SK-N-SH (cell line): Measurements from ENCODE around the gene KIAA0040. TPM values are rescaled to one million over a fixed set of nuclear protein-coding genes. Genes with fewer than 3 reads are reported as not detected.

Experiments used
- CTCF ChIA-PET: fragments of 300-600, 350-600 bp; formaldehyde crosslinking; extraction: SDS; loops from one replicate; lab custom pipeline; 2021; lab: Yijun Ruan, JAX
- POLR2A ChIA-PET: fragments of 350-600 bp; sonication (Branson Sonifier 250); formaldehyde crosslinking; extraction: SDS; loops from one replicate; lab custom pipeline; 2020; ENCODE audit warnings: antibody characterized with exemption, inconsistent platforms; lab: Yijun Ruan, JAX
- DNase-seq: peaks from one replicate; pipeline ENCODE4 v3.0.0; 2012
- H2AFZ ChIP-seq: fragments of 200-600 bp; sonication (generic); 2 replicates; pipeline ENCODE4 v1.8.1; 2016; ENCODE audit warnings: antibody characterized with exemption, mild to moderate bottlenecking, low read depth
- H3F3A ChIP-seq: fragments of 200-600 bp; sonication (generic); replicated peaks from 2 replicates; pipeline ENCODE3; 2016; ENCODE audit warnings: antibody characterized with exemption, mild to moderate bottlenecking; ENCODE audit not compliant: insufficient read depth
- H3K27ac ChIP-seq, 2 experiments: fragments of 200-500 bp in 1 of 2; fragments of 200-600 bp in 1 of 2; sonication (Bioruptor generic) in 1 of 2; sonication (generic), shearing (Covaris generic) in 1 of 2; 2 replicates each; pipeline versions ENCODE4 v1.5.1 to v1.6.1; 2014 to 2016; ENCODE audit warnings: low read depth in 2 of 2, inconsistent platforms in 1 of 2, low read length in 1 of 2, mild to moderate bottlenecking in 1 of 2, mixed read lengths in 1 of 2
- H3K27me3 ChIP-seq: fragments of 200-600 bp; sonication (generic), shearing (Covaris generic); 2 replicates; pipeline ENCODE4 v1.6.1; 2016; ENCODE audit warnings: mixed run types; ENCODE audit not compliant: insufficient read depth
- H3K36me3 ChIP-seq, 2 experiments: fragments of 200-500 bp in 1 of 2; fragments of 200-600 bp in 1 of 2; sonication (Bioruptor generic) in 1 of 2; sonication (generic) in 1 of 2; replicated peaks in 1 of 2; 2 replicates each; pipeline versions ENCODE3 to v1.5.1; 2014 to 2016; ENCODE audit warnings: low read length in 1 of 2, mild to moderate bottlenecking in 1 of 2; ENCODE audit not compliant: insufficient read depth in 2 of 2, control insufficient read depth in 1 of 2
- H3K4me1 ChIP-seq, 2 experiments: fragments of 200-500 bp in 1 of 2; fragments of 200-600 bp in 1 of 2; sonication (Bioruptor generic) in 1 of 2; sonication (generic), shearing (Covaris generic) in 1 of 2; 2 replicates each; pipeline versions ENCODE4 v1.5.1 to v1.6.1; 2014 to 2016; ENCODE audit warnings: low read depth in 1 of 2, low read length in 1 of 2, mixed run types in 1 of 2; ENCODE audit not compliant: insufficient read depth in 2 of 2, control insufficient read depth in 1 of 2
- H3K4me2 ChIP-seq: fragments of 200-600 bp; sonication (generic), shearing (Covaris generic); 2 replicates; pipeline ENCODE4 v1.6.1; 2017; ENCODE audit warnings: mixed run types
- H3K4me3 ChIP-seq, 2 experiments: fragments of 200-500 bp in 1 of 2; fragments of 200-600 bp in 1 of 2; sonication (Bioruptor generic) in 1 of 2; sonication (generic), shearing (Covaris generic) in 1 of 2; 2 replicates each; pipeline versions ENCODE4 v1.5.1 to v1.8.1; 2014 to 2016; ENCODE audit warnings: low read depth in 2 of 2, inconsistent platforms in 1 of 2, low read length in 1 of 2, mild to moderate bottlenecking in 1 of 2, mixed read lengths in 1 of 2, moderate library complexity in 1 of 2
- H3K79me2 ChIP-seq: fragments of 200-600 bp; sonication (generic); 2 replicates; pipeline ENCODE4 v1.8.1; 2017; ENCODE audit warnings: mild to moderate bottlenecking; ENCODE audit not compliant: insufficient read depth
- H3K9ac ChIP-seq: fragments of 200-600 bp; sonication (generic); 2 replicates; pipeline ENCODE4 v1.6.1; 2017; ENCODE audit warnings: mixed run types
- H3K9me2 ChIP-seq: fragments of 200-600 bp; sonication (generic); 2 replicates; pipeline ENCODE4 v1.6.1; 2017; ENCODE audit warnings: mixed run types
- H3K9me3 ChIP-seq: fragments of 200-600 bp; sonication (generic); 2 replicates; pipeline ENCODE4 v1.6.1; 2017; ENCODE audit warnings: mixed run types, mild to moderate bottlenecking, moderate library complexity
- H4K20me1 ChIP-seq: fragments of 200-600 bp; sonication (generic); 2 replicates; pipeline ENCODE4 v1.6.1; 2017; ENCODE audit warnings: mild to moderate bottlenecking, mixed run types; ENCODE audit not compliant: insufficient read depth
- EZH2phosphoT487 ChIP-seq: fragments of 200-600 bp; sonication (generic); IDR thresholded peaks from 2 replicates; pipeline ENCODE4 v1.6.1; 2017; ENCODE audit warnings: low read depth, mixed run types, mild to moderate bottlenecking, antibody characterized with exemption, moderate library complexity, borderline replicate concordance
- FOSL2 ChIP-seq: IDR thresholded peaks from 2 replicates; pipeline ENCODE4 v1.4.0; 2012; ENCODE audit warnings: low read depth, mild to moderate bottlenecking, moderate library complexity, borderline replicate concordance
- FOXM1 ChIP-seq: IDR thresholded peaks from 2 replicates; pipeline ENCODE4 v1.4.0; 2012; ENCODE audit warnings: low read depth, mild to moderate bottlenecking
- GABPA ChIP-seq: IDR thresholded peaks from 2 replicates; pipeline ENCODE4 v1.4.0; 2012; ENCODE audit warnings: low read depth, mild to moderate bottlenecking
- RAD21 ChIP-seq: IDR thresholded peaks from 2 replicates; pipeline ENCODE4 v1.6.1; 2012; ENCODE audit warnings: mild to moderate bottlenecking, low read length
- RFX5 ChIP-seq: IDR thresholded peaks from 2 replicates; pipeline ENCODE4 v1.6.1; 2012; ENCODE audit warnings: mild to moderate bottlenecking, improper control_type of control experiment, low read length
- RXRA ChIP-seq: IDR thresholded peaks from 2 replicates; pipeline ENCODE4 v1.4.0; 2012; ENCODE audit warnings: low read depth, mild to moderate bottlenecking, borderline replicate concordance
- TCF12 ChIP-seq: IDR thresholded peaks from 2 replicates; pipeline ENCODE4 v1.4.0; 2012
- TEAD4 ChIP-seq: IDR thresholded peaks from 2 replicates; pipeline ENCODE4 v1.4.0; 2012; ENCODE audit warnings: mild to moderate bottlenecking, borderline replicate concordance; ENCODE audit not compliant: insufficient read depth
- USF1 ChIP-seq: IDR thresholded peaks from 2 replicates; pipeline ENCODE4 v1.4.0; 2012; ENCODE audit warnings: low read depth, borderline replicate concordance
- USF2 ChIP-seq: fragments of 150-350 bp; IDR thresholded peaks from 2 replicates; pipeline ENCODE4 v1.6.1; 2017; ENCODE audit warnings: antibody characterized with exemption, low read length, low read depth, borderline replicate concordance
- YY1 ChIP-seq: IDR thresholded peaks from 2 replicates; pipeline ENCODE4 v1.4.0; 2012; ENCODE audit warnings: low read depth, mild to moderate bottlenecking
- ZBTB33 ChIP-seq: IDR thresholded peaks from 2 replicates; pipeline ENCODE4 v1.4.0; 2012; ENCODE audit warnings: low read depth, borderline replicate concordance
- WGBS: methylation state at CpG from one replicate; pipeline ENCODE4 v1.1.6; 2017; ENCODE audit warnings: low lambda C conversion rate; 5-methylcytosine and 5-hydroxymethylcytosine counted together
- polyA plus RNA-seq, 3 experiments: library from polyadenylated mRNA; depleted of rRNA; stranded (reverse); fragments of >200 nt; gene quantifications; 2 replicates each; pipeline ENCODE4 v1.2.3, GENCODE V29; 2012

Gene KIAA0040
- polyA plus RNA-seq, 1 of the 3 experiments (the other 2 are of a cell fraction) = 0.08 TPM

GRCh38 chr1:175186433-175187160, 6.0 kb downstream of the KIAA0040 start (continued):
- TF ChIP-seq ZBTB33 (no peak), USF2 (no peak), FOXM1 (no peak), YY1 (no peak), FOSL2 (no peak)
- TF ChIP-seq, all 33 proteins: peak for 0

GRCh38 chr1:175185903-175186302, 6.7 kb downstream of the KIAA0040 start:
- POLR2A ChIA-PET = no interaction called here
- H3F3A ChIP-seq = no peaks in the 10 kb centered on the region
- CTCF ChIA-PET = interaction anchor here (1.7 to 2.2 kb wide), 2 partner anchors 9 to 31 kb away, joined by 4 to 9 read pairs; no protein-coding TSS in a partner anchor
- H3K4me3 ChIP-seq = no peak overlapping the region
- no peak overlapping the region for H2AFZ ChIP-seq
- H3K27ac ChIP-seq = no peak overlapping the region
- DNase-seq = no peak
- H3K4me2 ChIP-seq = no peak overlapping the region
- H3K79me2 ChIP-seq = no peaks in the 10 kb centered on the region
- no peak for TF ChIP-seq TEAD4
- TF ChIP-seq FOSL2 = no peak
- no peak for TF ChIP-seq USF2
- no peak for TF ChIP-seq RFX5
- no peak for TF ChIP-seq EZH2phosphoT487
- TF ChIP-seq RXRA = no peak
- TF ChIP-seq TCF12 = no peak
- no peak for TF ChIP-seq GABPA
- no peak for TF ChIP-seq USF1
- TF ChIP-seq RAD21 = no peak
- WGBS = 24% methylated on average over 1 of the region's 1 CpG
- H3K9ac ChIP-seq = no peak overlapping the region
- H3K36me3 ChIP-seq = no peaks in the 10 kb centered on the region
- H3K4me1 ChIP-seq = no peaks in the 10 kb centered on the region
- H3K27me3 ChIP-seq = no peaks in the 10 kb centered on the region
- H3K9me3 ChIP-seq = no peaks in the 10 kb centered on the region
- H4K20me1 ChIP-seq = no peaks in the 10 kb centered on the region
- H3K9me2 ChIP-seq = no peaks in the 10 kb centered on the region
